HG03039 (cell line): ENCODE results near the gene SLC26A2.
A peak's percentile ranks its signal among the peaks of the same experiment; 100 is the strongest.
"Not testable (repeated sequence)": the region's sequence is repeated elsewhere in the genome, so short reads cannot be mapped to it uniquely, and the experiment has no call there.

Experiments
- ATAC-seq: cut with Tn5 transposase; IDR thresholded peaks from one replicate; pipeline ENCODE4 v1.9.1; 2021; ENCODE audit warnings: mild to moderate bottlenecking, moderate library complexity; ENCODE audit not compliant: unreplicated experiment

Gene SLC26A2

GRCh38 chr5:150000990-150001659 is 40.6 kb downstream of the SLC26A2 start:
- no peak for ATAC-seq

- peak; percentile 37 for ATAC-seq
Observed at GRCh38 chr5:150001660-150002486, 41.3 kb downstream of the SLC26A2 start.

- ATAC-seq: no peak
Observed at GRCh38 chr5:150006318-150006717, 45.8 kb downstream of the SLC26A2 start.

GRCh38 chr5:150007050-150007449 is 46.5 kb downstream of the SLC26A2 start:
- no peak for ATAC-seq

GRCh38 chr5:150009671-150010387 is 49.3 kb downstream of the SLC26A2 start:
- ATAC-seq: no peak

GRCh38 chr5:150013931-150014330 is 53.4 kb downstream of the SLC26A2 start:
- ATAC-seq: no peak

- no peak for ATAC-seq
Observed at GRCh38 chr5:150014456-150014855, 53.9 kb downstream of the SLC26A2 start.

GRCh38 chr5:150015415-150015814 is 54.9 kb downstream of the SLC26A2 start:
- ATAC-seq: no peak

GRCh38 chr5:150016537-150016936 is 56.0 kb downstream of the SLC26A2 start:
- ATAC-seq: no peak

- no peak for ATAC-seq
Observed at GRCh38 chr5:150017226-150018005, 56.9 kb downstream of the SLC26A2 start.

- no peak for ATAC-seq
Observed at GRCh38 chr5:150020249-150020648, 59.7 kb downstream of the SLC26A2 start.

- no peak for ATAC-seq
Observed at GRCh38 chr5:150021491-150022157, 61.1 kb downstream of the SLC26A2 start.

- ATAC-seq: no peak
Observed at GRCh38 chr5:150022158-150022531, 61.6 kb downstream of the SLC26A2 start.

- no peak for ATAC-seq
Observed at GRCh38 chr5:150022681-150023080, 62.1 kb downstream of the SLC26A2 start.

- ATAC-seq: no peak
Observed at GRCh38 chr5:150023136-150023535, 62.6 kb downstream of the SLC26A2 start.

GRCh38 chr5:150024346-150024984 is 63.9 kb downstream of the SLC26A2 start:
- no peak for ATAC-seq

GRCh38 chr5:150026682-150027172 is 66.2 kb downstream of the SLC26A2 start:
- ATAC-seq: no peak

- ATAC-seq: not testable (repeated sequence)
Observed at GRCh38 chr5:150028047-150028446, 67.5 kb downstream of the SLC26A2 start.

- ATAC-seq: no peak
Observed at GRCh38 chr5:150033334-150033733, 72.8 kb downstream of the SLC26A2 start.

GRCh38 chr5:150034662-150035061 is 74.1 kb downstream of the SLC26A2 start:
- no peak for ATAC-seq
